ENCODE measurements around the gene ST6GAL1. TPM values are rescaled to one million over a fixed set of nuclear protein-coding genes. Genes with fewer than 3 reads are reported as not detected.

ST6GAL1 gene
- total and polyA plus RNA-seq, 2 of the 13 experiments (the other 11 are each of a cell fraction or from before 2014, with no cell fraction given) = 79.9 to 164 TPM

DNA sequence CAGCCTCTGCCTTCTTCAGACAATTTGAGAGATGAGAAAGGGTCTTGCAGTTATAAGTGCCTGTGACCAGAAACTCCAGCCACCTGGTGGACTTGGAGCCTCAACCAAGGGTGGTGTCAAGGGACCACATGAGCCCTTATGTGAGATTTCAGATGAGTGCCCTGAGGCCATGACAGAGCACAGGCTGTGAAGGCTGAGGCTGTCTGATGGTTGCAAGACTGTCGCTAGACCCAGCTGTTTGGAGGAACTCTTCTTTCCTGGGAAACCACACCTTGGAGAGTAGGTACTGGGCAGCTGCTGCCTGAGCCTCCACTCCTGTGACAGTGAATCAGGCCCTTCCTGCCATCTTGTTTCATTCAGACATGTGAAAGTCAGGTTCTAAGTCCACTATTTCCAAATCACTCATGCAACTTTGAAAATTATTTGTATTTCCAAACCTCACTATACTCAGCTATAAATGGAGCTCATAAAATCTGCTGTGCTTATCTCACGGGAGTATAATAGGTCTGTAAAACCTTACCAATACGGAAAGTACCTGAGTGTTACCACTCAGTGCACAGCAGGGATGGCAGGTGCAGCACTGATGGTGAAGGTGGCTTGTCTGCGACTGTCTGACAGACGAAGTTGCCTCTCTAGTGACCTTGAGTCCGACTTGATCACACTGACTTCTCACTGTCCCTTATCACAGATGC, 109.5 kb downstream of the ST6GAL1 start (continued):
- TF ChIP-seq ZNF512B (CRISPR knock-in tag; IDR thresholded peaks at IDR 0.05; ENCODE audit: borderline replicate concordance) = no peak
- no peak for TF ChIP-seq MTA1 (CRISPR knock-in tag; IDR thresholded peaks at IDR 0.05; ENCODE audit: borderline replicate concordance)
- no peak for TF ChIP-seq ZNF652 (CRISPR knock-in tag; IDR thresholded peaks at IDR 0.05; ENCODE audit: borderline replicate concordance, low read depth)
- no peak for TF ChIP-seq ZNF207 (IDR thresholded peaks at IDR 0.05; ENCODE audit: borderline replicate concordance)
- no peak for TF ChIP-seq ZNF770 (CRISPR knock-in tag; IDR thresholded peaks at IDR 0.05)
- TF ChIP-seq SIX4 (CRISPR knock-in tag; IDR thresholded peaks at IDR 0.05) = no peak
- no peak for TF ChIP-seq NFAT5 (CRISPR knock-in tag; IDR thresholded peaks at IDR 0.05)
- TF ChIP-seq MIER3 (CRISPR knock-in tag; IDR thresholded peaks at IDR 0.05; ENCODE audit: borderline replicate concordance) = no peak
- TF ChIP-seq NFRKB (IDR thresholded peaks at IDR 0.05) = no peak
- peak; percentile 69 for TF ChIP-seq YY1 (IDR thresholded peaks at IDR 0.05; ENCODE audit: insufficient read depth, insufficient replicate concordance, low read depth, low read length)
- no peak for TF ChIP-seq ZNF34 (CRISPR knock-in tag; IDR thresholded peaks at IDR 0.05; ENCODE audit: borderline replicate concordance)
- TF ChIP-seq ZNF614 (CRISPR knock-in tag; IDR thresholded peaks at IDR 0.05; ENCODE audit: borderline replicate concordance) = no peak
- TF ChIP-seq, protein P1, sequence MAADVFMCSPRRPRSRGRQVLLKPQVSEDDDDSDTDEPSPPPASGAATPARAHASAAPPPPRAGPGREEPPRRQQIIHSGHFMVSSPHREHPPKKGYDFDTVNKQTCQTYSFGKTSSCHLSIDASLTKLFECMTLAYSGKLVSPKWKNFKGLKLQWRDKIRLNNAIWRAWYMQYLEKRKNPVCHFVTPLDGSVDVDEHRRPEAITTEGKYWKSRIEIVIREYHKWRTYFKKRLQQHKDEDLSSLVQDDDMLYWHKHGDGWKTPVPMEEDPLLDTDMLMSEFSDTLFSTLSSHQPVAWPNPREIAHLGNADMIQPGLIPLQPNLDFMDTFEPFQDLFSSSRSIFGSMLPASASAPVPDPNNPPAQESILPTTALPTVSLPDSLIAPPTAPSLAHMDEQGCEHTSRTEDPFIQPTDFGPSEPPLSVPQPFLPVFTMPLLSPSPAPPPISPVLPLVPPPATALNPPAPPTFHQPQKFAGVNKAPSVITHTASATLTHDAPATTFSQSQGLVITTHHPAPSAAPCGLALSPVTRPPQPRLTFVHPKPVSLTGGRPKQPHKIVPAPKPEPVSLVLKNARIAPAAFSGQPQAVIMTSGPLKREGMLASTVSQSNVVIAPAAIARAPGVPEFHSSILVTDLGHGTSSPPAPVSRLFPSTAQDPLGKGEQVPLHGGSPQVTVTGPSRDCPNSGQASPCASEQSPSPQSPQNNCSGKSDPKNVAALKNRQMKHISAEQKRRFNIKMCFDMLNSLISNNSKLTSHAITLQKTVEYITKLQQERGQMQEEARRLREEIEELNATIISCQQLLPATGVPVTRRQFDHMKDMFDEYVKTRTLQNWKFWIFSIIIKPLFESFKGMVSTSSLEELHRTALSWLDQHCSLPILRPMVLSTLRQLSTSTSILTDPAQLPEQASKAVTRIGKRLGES (CRISPR knock-in tag; IDR thresholded peaks at IDR 0.05; ENCODE audit: borderline replicate concordance) = no peak
- no peak for TF ChIP-seq ELK4 (CRISPR knock-in tag; IDR thresholded peaks at IDR 0.05; ENCODE audit: borderline replicate concordance)

Data from HepG2 (cell line).